ENCODE measurements around the gene NOSIP. TPM values are rescaled to one million over a fixed set of nuclear protein-coding genes. Genes with fewer than 3 reads are reported as not detected.
A peak's percentile ranks its signal among the peaks of the same experiment; 100 is the strongest.

NOSIP gene
- total RNA-seq, 1 experiment from 2014 or later = 97.9 TPM

GRCh38 chr19:49559928-49560327, 20.4 kb downstream of the NOSIP start (continued):
- no peak for TF ChIP-seq FOXP4 (CRISPR knock-in tag; IDR thresholded peaks at IDR 0.05)
- no peak for TF ChIP-seq ZNF138 (CRISPR knock-in tag; conservative IDR thresholded peaks at IDR 0.05)
- no peak for TF ChIP-seq NFATC4 (CRISPR knock-in tag; IDR thresholded peaks at IDR 0.05)

GRCh38 chr19:49559443-49559842, 20.9 kb downstream of the NOSIP start:
- ChIA-PET POLR2A (interaction anchor here (0.7 to 1.3 kb wide), 2 partner anchors 63 to 410 kb away, joined by 4 read pairs; partner anchors contain the start of gene RPS11), CTCF (interaction anchor here (0.7 to 7.6 kb wide), 5 partner anchors 12 to 86 kb away, joined by 3 to 95 read pairs (median 3); partner anchors contain the start of gene FLT3LG)
- TF ChIP-seq TEAD1 (CRISPR knock-in tag; IDR thresholded peaks at IDR 0.05) = no peak
- no peak for TF ChIP-seq MXD4 (CRISPR knock-in tag; IDR thresholded peaks at IDR 0.05; ENCODE audit: borderline replicate concordance)
- TF ChIP-seq SMAD4 (CRISPR knock-in tag; IDR thresholded peaks at IDR 0.05) = no peak
- TF ChIP-seq GABPB1 (CRISPR knock-in tag; IDR thresholded peaks at IDR 0.05) = no peak
- no peak for TF ChIP-seq GTF2I (CRISPR knock-in tag; conservative IDR thresholded peaks at IDR 0.05)
- no peak for TF ChIP-seq ATF2 (CRISPR knock-in tag; IDR thresholded peaks at IDR 0.05; ENCODE audit: borderline replicate concordance, low read depth)
- TF ChIP-seq AFF4 (CRISPR knock-in tag; IDR thresholded peaks at IDR 0.05; ENCODE audit: borderline replicate concordance) = no peak
- TF ChIP-seq ATF1 (CRISPR knock-in tag; IDR thresholded peaks at IDR 0.05) = no peak
- no peak for TF ChIP-seq MYBL2 (CRISPR knock-in tag; IDR thresholded peaks at IDR 0.05)
- no peak for TF ChIP-seq TCF7 (CRISPR knock-in tag; IDR thresholded peaks at IDR 0.05; ENCODE audit: low read depth)
- no peak for TF ChIP-seq ZNF232 (CRISPR knock-in tag; IDR thresholded peaks at IDR 0.05)
- no peak for TF ChIP-seq ARID4B (CRISPR knock-in tag; IDR thresholded peaks at IDR 0.05; ENCODE audit: borderline replicate concordance)
- Mint-ChIP-seq H3K27ac (peak overlapping the region; percentile 91; the same call in 1 of the 2 replicates), H3K27me3 (ENCODE audit: low read depth) (no peaks in the 10 kb centered on the region), H3K4me1 (peaks cover 24% of the 10 kb centered on the region), H3K4me3 (no peak overlapping the region), H3K36me3 (peaks cover 28% of the 10 kb centered on the region), H3K9me3 (no peaks in the 10 kb centered on the region)
- ATAC-seq = no peak
- no peak for DNase-seq (ENCODE audit: low spot score)
